Posterior vena cava (tissue), 2 donors: ENCODE results near the gene WFDC2. TPM values are rescaled to one million over a fixed set of nuclear protein-coding genes. Genes with fewer than 3 reads are reported as not detected.
"Not testable (repeated sequence)": the region's sequence is repeated elsewhere in the genome, so short reads cannot be mapped to it uniquely, and the experiment has no call there.

ENCODE experiments used
- DNase-seq: peaks from one replicate; pipeline ENCODE4 v3.0.0-alpha.2; 2020; ENCODE audit warnings: low spot score
- intact Hi-C, 2 donors: fragments of 100-400 bp; cut with DNase I; formaldehyde crosslinking; loops; one replicate each; pipeline versions ENCODE4 v1.14.1 to v1.14.2; 2022 to 2023
- total RNA-seq, 2 donors: library from RNA; stranded (reverse); fragmentation: NEBNext Ultra II Directional; extraction: Animal tissue kit (Norgen Biotek cat#: 25700); gene quantifications; one replicate each; pipeline ENCODE4 v1.2.1, GENCODE V29; 2021
- donor health status: DM: yes; HTN: yes; CAD: no.
- donor health status: DM: yes; HTN: yes; CAD: no.

WFDC2 gene
- total RNA-seq, 2 donors from 2014 or later, result 38.0 to 57.7 TPM

DNA sequence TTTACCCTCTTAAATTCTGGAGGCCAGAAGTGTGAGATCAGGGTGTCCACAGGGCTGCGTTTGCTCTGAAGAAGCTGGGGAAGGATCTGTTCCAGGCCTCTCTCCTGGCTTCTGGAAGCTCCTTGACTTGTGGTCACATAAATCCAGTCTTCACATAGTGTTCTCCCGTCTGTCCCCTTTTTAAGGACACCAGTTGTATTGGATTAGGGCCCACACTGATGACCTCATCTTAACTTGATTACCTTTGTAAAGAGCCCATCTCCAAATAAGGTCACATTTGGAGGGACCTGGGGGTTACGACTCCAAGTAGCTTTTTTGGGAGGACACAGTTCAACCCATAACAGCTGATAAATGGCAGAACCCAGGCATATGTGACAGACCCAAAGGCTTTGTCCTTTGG lies 20.0 kb upstream of the WFDC2 start:
- intact Hi-C loops, result no loop called here
- no peak for DNase-seq

DNA sequence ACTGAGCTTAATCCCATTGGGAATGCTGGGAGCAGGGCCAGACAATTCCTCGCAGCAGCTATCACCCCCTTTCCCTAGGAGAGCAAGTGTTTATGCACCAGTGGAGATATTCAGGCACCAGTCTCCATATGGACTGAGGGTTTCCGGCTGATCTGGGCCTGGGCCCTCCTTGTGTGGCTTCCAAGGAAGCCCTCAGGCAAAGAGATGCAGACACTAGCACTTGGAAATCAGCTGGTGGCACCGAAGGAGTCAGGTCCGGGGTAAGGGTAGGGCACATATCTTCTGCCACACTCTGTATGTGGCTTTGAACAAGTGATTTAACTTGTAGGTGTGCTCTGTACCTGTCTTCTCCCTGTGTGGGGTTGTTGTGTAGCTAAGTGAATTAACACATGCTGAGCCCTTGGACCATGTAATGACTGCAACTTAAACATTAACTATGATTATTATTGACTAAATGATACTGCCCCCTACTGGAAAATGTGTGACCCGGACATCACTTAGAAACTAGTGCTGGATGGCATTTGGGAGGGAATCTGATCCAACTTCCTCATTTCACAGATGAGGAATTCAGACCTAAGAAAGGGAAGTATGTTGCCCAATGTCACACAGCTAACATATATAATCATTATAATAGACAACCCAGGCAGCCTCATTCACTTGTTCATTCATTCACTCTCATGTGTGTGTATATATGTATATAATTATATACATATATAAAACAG lies 19.3 kb upstream of the WFDC2 start:
- intact Hi-C loops, result loop anchor here in 1 of 2 donors (10.0 kb wide), 1 partner anchor 135 kb away; no protein-coding TSS in a partner anchor

DNA sequence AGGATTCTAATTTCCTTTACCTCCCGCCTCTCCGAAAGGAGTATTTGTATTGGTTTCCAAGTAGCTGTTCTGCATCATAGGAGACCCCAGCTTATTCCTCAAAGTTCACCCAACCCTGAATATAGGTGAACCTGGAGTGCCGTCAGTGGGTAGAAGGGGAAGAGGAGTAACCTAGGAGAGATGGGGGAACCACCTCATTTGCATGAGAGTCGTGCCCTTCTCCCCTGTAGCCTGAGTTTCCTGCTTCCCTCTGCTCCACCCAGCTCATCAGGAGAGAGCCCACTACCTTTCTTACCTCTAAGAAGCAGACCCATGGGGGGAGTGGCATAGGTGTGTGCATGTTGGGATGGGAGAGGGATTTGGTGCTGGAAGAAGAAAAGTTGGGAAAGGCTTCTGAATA lies 17.3 kb upstream of the WFDC2 start:
- intact Hi-C loops, result loop anchor here in 1 of 2 donors (10.0 kb wide), 1 partner anchor 137 kb away; no protein-coding TSS in a partner anchor
- no peak for DNase-seq

More for the DNA sequence above, 19.3 kb upstream of the WFDC2 start:
- DNase-seq, result no peak

DNA sequence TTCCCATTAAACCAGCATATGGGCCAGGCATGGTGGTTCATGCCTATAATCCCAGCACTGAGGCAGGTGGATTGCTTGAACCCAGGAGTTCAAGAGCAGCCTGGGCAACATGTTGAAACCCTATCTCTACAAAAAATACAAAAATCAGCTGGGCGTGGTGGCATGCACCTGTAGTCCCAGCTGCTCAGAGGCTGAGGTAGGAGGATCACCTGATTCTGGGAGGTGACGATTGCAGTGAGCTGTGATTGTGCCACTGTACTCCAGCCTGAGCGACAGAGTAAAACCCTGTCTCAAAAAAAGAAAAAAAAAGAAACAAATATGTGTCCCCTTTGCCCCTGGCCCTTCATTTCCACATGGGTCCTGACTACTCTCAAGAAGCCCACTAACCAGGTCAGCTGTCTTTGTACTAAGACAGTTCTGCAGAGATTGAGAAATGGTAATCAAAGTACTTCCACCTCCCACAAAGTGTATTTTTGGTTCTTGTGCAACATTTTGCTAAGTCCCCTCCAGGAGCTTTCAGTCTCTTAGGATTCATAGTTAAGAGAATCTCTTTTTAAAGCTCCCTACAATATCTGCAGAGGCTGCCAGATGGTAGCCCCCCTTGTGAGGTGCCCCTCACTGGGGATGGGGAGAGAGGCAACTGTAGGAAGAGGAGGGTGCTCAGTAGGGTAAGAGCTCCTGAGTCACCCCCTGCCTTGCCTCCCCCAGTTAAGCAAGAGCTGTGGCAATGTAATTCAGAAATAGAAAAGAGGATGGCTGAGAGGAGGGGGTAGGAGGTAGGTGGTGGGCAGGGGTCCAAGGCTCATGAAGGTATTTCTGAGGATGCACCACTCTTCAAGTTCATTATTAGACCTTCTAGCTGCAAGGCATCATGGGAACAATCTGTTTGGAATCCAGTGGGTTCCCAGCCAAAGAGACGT lies 16.5 kb upstream of the WFDC2 start:
- no peak for DNase-seq
- intact Hi-C loops, result loop anchor here in 1 of 2 donors (10.0 kb wide), 1 partner anchor 138 kb away; no protein-coding TSS in a partner anchor

DNA sequence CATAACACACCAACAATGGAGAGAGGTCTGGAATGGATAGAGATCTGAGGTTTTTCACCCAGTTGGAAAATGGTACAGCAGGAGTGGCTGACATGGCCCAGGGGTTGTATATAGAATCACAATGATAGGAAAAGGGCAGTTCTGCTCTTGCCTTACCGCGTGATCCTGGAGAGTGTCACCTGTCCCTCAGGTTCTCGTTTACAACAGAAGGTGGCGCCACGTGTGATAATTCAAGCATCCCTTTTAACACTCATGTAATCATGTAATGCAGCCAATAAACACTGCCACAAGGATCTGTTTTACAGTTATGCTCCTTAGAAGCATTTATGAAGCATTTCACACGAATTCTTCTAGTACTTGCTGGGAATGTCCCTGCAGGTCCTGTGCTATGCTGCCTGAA lies 12.9 kb upstream of the WFDC2 start:
- intact Hi-C loops, result loop anchor here in 1 of 2 donors (10.0 kb wide), 1 partner anchor 142 kb away; no protein-coding TSS in a partner anchor

DNA sequence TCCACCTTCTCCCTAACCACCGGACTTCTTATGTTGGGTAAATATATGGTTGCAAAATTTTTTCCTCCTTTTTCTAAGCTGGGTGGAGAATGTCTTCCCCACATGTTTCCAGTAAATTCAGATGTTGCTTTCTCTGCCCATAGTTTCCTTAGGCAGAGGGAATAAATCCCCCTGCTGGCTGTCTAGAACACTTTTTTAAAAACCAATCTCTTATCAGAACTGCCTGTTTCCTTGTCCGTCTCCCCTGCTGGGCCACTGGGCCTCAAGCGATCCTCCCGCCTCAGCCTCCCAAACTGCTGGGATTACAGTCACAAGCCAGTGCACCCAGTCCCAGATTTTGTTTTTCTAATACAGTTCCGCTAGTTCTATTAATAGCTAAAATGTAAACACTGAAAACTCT lies 9.9 kb upstream of the WFDC2 start:
- intact Hi-C loops, result loop anchor here (10.0 kb wide), 2 partner anchors 145 to 315 kb away; no protein-coding TSS in a partner anchor
- DNase-seq, result no peak

More for the DNA sequence above, 12.9 kb upstream of the WFDC2 start:
- DNase-seq, result no peak

DNA sequence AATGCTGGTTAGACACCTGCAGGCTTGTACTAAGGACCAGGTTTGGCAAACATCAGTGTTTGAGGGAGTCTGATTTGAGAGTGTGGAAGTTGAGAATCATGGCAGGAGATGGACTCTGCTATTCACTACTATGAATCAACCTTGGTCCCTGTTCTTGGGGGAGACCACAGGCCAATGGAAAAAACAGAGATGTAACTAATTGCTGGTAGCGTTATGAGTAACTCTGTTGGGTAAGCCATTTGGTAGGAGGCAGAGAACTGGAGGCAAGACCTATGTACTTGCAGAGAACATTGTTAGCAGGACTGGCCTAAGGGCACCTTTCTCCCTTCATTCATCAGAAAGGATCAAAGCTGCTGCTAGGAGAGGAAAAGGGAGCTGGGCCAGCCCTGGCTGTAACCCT lies 8.3 kb upstream of the WFDC2 start:
- DNase-seq, result no peak
- intact Hi-C loops, result loop anchor here in 1 of 2 donors (10.0 kb wide), 1 partner anchor 314 kb away; no protein-coding TSS in a partner anchor

DNA sequence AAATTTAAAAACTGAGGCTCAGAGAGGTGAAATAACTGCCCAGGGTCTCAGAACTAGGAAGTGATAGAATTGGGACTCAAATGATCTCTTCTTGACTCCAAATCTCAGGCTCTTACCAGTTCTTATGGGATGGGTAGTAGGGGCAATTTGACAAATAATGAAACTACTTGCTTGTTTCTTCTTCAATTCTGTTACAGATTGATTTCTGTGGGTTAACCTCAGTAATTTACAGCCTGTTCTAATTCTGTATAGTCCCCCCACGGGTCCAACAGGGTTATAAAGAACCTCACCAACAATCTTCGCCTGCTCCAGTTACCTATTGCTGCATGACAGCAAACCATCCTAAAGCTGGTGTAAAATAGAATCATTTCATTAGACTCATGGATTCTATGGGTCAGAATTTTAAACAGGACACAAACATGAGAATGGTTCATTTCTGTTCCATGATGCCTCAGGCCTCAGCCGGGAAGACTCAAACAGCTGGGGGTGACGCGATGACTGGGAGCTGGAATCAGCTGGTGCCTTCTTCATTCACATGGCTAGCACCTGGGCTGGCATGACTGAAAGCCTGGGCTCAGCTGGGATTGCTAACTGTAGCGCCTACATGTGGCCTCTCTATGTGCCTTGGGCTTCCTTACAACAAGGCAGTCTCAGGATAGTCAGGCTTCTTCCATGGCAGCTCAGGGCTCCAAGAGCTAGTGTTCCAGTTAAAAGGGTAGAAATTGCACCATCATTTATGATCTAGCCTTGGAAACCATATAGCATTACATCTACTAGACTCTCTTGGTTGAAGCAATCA lies 6.6 kb upstream of the WFDC2 start:
- intact Hi-C loops, result loop anchor here in 1 of 2 donors (10.0 kb wide), 1 partner anchor 312 kb away; no protein-coding TSS in a partner anchor
- no peak for DNase-seq

DNA sequence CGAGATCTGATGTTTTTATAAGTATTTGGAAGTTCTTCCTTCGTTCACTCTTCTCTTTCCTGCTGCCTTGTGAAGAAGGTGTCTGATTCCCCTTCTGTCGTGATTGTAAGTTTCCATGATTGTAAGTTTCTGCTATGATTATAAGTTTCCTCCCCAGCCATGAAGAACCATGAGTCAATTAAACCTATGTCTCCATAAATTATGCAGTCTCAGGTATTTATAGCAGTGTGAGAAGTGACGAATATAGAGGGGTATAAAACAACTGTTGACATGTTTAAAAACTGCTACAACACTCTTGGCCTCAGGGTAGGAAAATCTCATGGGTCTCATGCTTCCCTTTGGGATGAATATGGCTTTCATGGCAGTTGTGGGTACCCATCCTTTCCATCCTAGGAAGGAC lies 5.8 kb upstream of the WFDC2 start:
- DNase-seq, result no peak
- intact Hi-C loops, result loop anchor here in 1 of 2 donors (10.0 kb wide), 1 partner anchor 311 kb away; no protein-coding TSS in a partner anchor

DNA sequence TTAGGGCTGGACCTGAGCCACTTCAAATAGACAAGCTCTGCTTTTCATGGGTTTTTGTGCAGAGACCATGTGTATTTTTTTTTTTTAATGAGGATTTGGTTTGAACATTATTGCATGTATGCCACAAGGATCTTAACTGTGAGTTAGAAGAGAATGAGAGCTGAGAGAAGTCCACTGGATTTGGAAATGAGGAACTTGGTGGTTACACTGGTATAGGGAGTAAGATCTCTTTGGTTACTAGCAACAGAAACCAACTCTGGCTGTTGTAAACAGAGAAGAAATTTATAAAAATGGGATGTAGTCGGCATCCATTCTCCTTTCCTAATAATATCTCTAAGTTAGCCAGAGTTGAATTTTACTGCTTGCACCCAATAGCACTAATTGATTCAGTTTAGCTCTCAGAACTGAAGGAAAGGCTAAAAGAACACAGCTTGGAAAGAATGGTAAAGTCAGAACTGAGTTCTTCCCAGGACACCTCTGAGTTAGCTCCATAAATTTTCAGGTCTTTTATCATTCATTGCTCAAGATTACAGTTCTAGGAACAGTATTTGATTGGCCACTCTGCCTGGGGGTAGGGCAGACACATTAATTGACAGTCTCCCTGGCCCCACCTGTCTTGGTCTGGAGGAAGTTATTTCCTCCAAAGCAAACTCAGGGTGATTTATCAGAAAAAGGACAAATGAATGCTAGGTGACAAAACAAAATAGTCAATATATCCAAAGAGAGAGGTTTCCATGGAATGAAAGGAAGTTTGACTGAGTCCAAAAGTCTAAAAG lies 3.9 kb upstream of the WFDC2 start:
- no peak for DNase-seq
- intact Hi-C loops, result loop anchor here in 1 of 2 donors (10.0 kb wide), 1 partner anchor 309 kb away; no protein-coding TSS in a partner anchor

DNA sequence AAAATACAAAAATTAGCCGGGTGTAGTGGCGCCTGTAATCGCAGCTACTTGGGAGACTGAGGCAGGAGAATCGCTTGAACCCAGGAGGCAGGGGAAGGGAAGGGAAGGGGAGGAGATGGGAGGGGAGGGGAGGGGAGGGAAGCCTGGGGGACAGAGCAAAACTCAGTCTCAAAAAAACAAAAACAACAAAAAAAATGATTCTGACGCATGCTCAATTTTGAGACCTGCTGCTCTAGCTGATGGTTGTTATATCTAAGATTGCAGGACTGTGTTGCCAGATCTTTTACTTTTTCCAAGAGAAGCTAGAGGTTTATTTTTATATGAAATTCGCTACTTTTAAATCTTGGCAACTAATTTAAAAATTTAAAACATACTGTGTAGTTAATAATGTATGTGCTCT lies 2.4 kb upstream of the WFDC2 start:
- no peak for DNase-seq
- intact Hi-C loops, result loop anchor here in 1 of 2 donors (10.0 kb wide), 1 partner anchor 308 kb away; no protein-coding TSS in a partner anchor

DNA sequence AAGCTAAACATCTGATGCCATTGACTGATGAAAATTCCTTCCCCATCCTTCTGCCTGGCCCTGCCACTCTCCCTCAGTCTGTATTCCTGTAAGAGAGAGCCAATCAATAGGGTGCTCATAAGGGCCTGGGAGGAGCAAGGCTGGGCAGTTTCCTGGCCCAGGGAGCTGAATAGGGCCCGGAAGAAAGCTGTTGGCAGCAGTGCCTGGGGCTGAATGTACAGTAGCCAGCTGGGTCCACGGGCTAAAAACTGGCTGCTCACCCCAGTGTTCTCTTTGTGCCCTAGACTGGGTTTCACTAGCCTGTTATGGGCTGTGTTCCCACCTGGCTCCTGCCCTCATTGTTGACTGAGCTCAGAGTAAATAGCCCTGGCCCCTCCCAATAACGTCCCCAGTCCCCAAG lies 1.7 kb upstream of the WFDC2 start:
- intact Hi-C loops, result loop anchor here in 1 of 2 donors (10.0 kb wide), 1 partner anchor 307 kb away; no protein-coding TSS in a partner anchor
- no peak for DNase-seq

DNA sequence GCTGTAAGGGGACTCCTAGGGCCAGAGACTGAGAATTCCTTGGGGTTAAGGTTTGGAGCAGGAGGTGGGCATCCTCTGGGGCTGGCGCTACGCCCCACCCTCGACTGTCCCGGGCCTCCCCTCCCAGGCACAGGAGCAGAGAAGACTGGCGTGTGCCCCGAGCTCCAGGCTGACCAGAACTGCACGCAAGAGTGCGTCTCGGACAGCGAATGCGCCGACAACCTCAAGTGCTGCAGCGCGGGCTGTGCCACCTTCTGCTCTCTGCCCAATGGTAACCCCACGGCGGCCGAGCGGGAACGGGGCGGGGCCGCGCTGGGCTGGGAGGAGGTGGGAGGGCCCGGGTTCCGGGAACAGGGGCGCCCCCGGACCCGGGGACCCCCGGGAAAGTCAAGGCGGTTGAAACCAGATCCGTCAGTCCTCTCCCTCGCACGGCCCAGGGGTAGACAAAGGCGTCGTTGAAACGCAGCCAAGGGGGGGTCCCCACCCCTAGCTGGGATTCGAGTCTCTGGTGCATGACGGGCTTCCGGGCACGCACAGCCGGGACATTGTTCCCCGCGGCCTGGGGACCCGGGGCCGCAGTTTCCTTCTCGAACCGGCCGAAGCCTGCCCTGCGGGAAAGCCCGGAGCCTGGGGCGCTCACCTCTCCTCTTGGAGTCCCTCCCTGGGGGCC lies 844 bp downstream of the WFDC2 start:
- DNase-seq, result no peak
- intact Hi-C loops, result no loop called here

DNA sequence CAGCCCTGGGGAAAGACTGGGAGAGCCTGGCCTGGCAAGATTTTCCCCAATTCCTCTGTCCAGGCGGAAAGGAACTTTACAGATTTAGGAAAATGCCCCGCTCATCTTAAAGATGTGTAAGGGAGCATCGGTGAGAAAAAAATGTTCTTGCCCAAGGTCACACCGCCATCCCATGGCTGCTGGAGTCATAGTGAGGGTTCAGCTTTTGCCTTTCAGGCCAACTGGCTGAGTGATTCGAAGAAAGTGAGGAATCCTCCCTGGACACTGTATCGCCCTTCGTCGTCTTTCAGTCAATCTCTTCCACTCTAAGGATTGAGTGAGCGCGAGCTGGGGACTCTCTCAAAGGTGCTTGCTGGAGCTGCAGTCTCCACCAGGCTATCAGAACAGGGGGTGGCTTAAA lies 1.4 kb downstream of the WFDC2 start:
- intact Hi-C loops, result no loop called here

DNA sequence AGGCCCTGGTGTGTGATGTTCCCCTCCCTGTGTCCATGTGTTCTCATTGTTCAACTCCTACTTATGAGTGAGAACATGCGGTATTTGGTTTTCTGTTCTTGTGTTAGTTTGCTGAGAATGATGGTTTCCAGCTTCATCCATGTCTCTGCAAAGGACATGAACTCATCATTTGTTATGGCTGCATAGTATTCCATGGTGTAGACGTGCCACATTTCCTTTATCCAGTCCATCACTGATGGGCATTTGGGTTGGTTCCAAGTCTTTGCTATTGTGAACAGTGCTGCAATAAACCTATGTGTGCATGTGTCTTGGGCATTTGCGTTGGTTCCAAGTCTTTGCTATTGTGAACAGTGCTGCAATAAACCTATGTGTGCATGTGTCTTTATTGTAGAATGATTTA lies 2.7 kb downstream of the WFDC2 start:
- intact Hi-C loops, DNase-seq: not testable (repeated sequence)

More for the DNA sequence above, 1.4 kb downstream of the WFDC2 start:
- DNase-seq, result no peak

DNA sequence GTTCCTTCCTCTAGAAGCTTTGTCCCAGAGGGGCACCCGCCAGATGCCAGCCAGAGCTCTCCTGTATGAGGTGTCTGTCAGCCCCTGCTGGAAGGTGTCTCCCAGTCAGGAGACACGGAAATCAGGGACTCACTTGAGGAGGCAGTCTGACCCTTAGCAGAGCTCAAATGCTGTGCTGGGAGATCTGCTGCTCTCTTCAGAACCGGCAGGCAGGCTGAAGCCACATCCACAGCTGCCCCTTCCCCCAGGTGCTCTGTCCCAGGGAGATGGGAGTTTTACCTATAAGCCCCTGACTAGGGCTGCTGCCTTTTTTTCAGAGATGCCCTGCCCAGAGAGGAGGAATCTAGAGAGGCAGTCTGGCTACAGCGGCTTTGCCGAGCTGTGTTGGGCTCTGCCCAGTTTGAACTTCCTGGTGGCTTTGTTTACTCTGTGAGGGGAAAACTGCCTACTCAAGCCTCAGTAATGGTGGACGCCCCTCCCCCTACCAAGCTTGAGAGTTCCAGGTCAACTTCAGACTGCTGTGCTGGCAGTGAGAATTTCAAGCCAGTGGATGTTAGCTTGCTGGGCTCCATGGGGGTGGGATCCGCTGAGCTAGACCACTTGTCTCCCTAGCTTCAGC lies 8.1 kb downstream of the WFDC2 start:
- intact Hi-C loops, result not testable (repeated sequence)

DNA sequence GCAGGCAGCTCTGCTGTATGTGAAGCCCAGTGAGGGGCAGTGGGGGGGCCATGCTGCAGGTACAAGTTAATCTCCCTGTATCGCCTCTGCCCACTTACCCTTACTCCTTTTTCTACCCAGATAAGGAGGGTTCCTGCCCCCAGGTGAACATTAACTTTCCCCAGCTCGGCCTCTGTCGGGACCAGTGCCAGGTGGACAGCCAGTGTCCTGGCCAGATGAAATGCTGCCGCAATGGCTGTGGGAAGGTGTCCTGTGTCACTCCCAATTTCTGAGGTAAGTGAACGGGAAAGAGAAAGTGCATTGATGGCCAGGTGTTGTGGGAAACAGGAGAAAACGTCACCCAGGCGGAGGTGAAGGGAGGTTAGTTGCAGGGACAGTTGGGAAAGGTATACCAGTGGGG lies 10.3 kb downstream of the WFDC2 start:
- intact Hi-C loops, result no loop called here
- no peak for DNase-seq

More for the DNA sequence above, 8.1 kb downstream of the WFDC2 start:
- not testable (repeated sequence) for DNase-seq
